ENCODE measurements around the gene SLCO3A1.

Gene SLCO3A1

DNA sequence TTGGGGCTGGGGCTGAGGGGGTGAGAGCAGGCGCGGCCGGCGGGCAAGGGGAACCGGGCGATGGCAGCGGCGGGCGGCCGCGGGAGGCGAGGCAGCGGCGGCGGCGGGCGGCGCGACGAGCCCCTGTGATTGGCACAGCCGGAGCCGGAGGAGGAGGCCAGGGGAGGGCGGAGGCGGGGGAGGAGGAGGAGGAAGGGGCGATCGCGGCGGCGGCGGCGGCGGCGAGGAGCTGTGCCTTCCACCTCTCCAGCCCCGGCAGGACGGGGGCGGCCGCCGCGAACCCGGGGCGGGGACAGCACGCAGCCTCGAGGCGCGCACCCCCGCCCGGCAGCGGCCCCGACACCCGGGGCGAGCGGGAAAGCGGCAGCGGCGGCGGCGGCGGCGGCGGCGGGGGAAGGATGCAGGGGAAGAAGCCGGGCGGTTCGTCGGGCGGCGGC is at the start of gene SLCO3A1:
Gene SLCO3A1 (plus strand): TSS at position 198 of the 437 bp plus-strand sequence.
- DNase-seq (ENCODE audit: low read depth in 2 of 2) = peak; percentile 37 to 59

GRCh38 chr15:91807122-91807521 is 46.4 kb upstream of the SLCO3A1 start:
- no peak for DNase-seq (ENCODE audit: low read depth in 2 of 2)

DNA sequence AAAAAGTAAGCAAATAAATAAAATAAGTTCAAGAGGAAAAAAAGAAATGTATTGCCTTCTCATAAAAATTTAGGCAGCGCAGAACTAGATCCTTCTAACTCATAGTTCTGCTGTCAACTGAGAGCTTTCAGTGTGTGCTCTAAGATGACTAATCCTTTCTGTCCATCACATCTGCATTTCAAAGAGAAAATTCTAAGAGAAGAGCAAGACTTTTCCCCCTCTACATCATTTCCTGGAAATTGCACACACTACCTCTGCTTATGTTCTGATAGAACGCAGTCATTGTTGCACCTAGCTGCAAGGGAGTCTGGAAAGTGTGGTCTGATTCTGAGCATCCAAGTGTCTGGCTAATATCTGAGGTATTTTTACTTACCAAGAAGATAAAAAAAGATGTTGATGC is 39.6 kb upstream of the SLCO3A1 start:
- DNase-seq (ENCODE audit: low read depth in 2 of 2) = no peak

GRCh38 chr15:91816942-91817341 is 36.6 kb upstream of the SLCO3A1 start:
- DNase-seq (ENCODE audit: low read depth in 2 of 2) = no peak

- no peak for DNase-seq (ENCODE audit: low read depth in 2 of 2)
Observed at GRCh38 chr15:91821458-91821857, 32.0 kb upstream of the SLCO3A1 start.

DNA sequence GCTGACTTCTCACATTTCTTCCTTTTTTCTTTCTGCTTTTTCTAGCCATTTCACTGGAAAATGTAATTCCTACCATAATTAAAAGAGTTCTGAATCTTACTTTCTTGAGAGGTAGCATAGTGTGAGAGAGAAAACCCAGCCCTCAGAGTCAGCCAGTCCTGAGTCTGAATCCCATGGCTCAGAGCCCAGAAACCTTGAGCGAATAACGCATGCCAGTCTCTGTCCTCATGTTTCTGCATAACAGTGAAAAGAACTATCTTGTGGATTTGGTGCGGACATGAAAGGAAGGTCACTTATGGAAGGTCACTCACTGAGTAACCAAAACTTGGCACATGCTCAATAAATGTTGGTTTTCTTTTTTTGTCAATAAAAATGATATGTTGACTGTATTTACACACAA is 29.3 kb upstream of the SLCO3A1 start:
- no peak for DNase-seq (ENCODE audit: low read depth in 2 of 2)

DNA sequence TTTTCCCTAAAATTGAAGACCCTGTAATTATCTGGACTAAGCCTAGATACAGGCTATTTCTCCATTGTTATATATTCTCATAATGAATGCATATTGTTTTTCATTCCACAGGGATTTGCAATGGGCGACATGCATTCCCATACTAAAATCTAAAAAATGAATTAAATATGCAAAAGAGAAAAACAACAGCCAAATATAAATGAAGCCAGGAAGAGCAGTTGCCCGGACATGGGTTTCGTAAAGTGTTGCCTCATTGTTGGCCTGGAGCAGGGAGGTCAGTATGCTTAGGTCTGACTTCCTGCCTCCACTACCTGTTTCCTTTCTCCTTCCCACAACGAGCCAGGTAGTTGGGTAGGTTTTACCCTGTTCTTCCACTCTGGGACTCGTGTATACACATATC is 27.1 kb upstream of the SLCO3A1 start:
- DNase-seq (ENCODE audit: low read depth in 2 of 2) = no peak

DNA sequence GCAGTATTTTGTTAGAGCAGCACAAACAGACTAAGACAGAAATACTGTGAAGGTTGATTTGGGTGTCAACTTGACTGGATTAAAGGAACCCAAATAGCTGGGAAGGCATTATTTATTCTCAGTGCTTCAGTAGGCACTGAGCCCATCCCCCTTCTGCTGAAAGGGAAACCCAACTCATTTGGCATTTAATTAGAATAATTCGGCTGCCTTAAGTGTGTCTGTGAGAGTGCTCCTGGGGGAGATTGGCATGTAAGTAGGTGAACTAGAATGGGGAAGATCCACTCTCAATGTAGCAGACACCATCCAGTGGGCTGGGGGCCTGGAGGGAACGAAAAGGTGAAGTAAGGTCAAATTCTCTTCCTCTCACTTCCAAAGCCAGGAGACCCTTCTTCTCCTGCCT is 20.5 kb upstream of the SLCO3A1 start:
- no peak for DNase-seq (ENCODE audit: low read depth in 2 of 2)

GRCh38 chr15:91839867-91840266 is 13.6 kb upstream of the SLCO3A1 start:
- DNase-seq (ENCODE audit: low read depth in 2 of 2) = no peak

GRCh38 chr15:91841861-91842260 is 11.6 kb upstream of the SLCO3A1 start:
- no peak for DNase-seq (ENCODE audit: low read depth in 2 of 2)

- no peak for DNase-seq (ENCODE audit: low read depth in 2 of 2)
Observed at GRCh38 chr15:91844341-91844740, 9.2 kb upstream of the SLCO3A1 start.

GRCh38 chr15:91844928-91845327 is 8.6 kb upstream of the SLCO3A1 start:
- no peak for DNase-seq (ENCODE audit: low read depth in 2 of 2)

GRCh38 chr15:91845720-91846119 is 7.8 kb upstream of the SLCO3A1 start:
- no peak for DNase-seq (ENCODE audit: low read depth in 2 of 2)

DNA sequence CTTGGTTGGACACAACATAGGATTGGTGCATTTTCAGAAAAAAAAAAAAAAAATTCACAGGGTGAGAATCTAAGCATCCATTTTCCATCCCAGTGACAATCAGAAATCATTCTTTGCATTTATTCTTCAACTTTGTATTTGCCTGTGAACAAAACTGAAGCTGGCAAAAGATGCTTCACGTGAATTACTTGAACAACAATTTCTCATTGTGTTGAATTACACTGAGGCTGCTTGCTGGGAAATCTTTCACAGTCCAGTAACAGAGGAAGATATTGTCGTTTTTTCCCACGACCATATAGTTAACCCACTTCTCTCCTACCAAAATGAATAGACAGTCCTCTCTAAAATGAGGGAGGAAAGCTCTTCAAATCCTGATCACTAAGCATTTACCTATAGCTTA is 4.3 kb upstream of the SLCO3A1 start:
- no peak for DNase-seq (ENCODE audit: low read depth in 2 of 2)

- no peak for DNase-seq (ENCODE audit: low read depth in 2 of 2)
Observed at GRCh38 chr15:91849749-91850161, 3.8 kb upstream of the SLCO3A1 start.

DNA sequence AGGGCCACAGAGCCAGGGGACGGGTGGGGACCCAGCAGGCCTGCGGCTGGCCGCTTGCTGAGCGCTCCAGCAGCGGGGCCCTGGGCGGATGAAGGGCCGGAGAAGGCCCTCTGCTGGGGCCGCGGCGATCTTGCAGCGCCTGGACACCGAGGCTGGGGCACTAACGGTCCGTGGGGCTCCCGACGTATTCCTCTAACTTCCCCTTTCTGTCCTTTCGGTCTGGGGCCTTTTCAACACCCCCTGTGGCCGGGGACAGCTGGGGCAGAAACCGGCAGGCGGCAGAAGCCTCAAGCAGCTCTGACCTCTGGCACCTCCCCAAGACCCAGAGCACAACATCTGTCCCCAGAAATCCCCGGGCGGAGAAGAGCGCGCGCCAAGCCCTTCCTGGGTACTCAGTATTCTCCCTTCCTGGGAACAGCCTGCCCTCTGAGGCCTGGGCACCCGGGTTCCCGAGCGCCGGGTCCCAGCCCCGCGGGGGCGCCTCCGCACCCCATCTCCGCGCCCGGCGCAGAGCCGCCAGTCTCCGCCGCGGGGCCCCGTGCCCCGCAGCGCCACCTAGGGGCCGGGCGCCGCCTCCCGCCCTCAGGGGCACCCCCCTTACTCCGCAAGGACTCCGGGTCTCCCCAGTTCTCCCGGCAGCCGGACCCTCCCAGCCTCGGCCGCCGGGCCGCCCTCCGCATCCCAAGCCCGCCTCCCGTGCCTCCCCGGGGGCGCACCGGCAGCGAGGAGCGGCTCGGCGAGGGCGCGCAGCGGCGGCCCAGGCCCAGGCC is 582 bp upstream of the SLCO3A1 start:
- peak; percentile 50 to 61 for DNase-seq (ENCODE audit: low read depth in 2 of 2)

GRCh38 chr15:91853948-91854638 is 585 bp downstream of the SLCO3A1 start:
- DNase-seq (ENCODE audit: low read depth in 2 of 2) = no peak

GRCh38 chr15:91854639-91854990 is 1.1 kb downstream of the SLCO3A1 start:
- DNase-seq (ENCODE audit: low read depth in 2 of 2) = no peak

DNA sequence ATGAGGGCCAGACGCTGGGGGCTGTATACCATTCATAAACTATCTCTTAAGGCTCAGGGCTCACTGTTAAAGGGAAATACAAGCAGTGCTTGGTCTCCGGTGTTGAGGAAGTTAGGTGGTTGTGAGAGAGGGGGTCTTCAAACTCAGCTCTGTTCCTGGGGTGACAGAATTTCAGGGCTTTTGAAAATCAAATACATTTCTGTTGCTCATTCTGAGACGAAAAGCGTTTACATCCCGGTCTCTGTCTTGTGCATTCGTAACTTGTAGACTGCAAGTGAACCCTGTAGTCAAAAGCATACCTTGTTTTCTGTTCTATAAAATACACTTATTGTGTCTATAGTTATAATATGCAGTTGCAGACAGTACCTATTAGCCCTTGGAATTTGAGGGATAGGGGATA is 1.7 kb downstream of the SLCO3A1 start:
- no peak for DNase-seq (ENCODE audit: low read depth in 2 of 2)

DNA sequence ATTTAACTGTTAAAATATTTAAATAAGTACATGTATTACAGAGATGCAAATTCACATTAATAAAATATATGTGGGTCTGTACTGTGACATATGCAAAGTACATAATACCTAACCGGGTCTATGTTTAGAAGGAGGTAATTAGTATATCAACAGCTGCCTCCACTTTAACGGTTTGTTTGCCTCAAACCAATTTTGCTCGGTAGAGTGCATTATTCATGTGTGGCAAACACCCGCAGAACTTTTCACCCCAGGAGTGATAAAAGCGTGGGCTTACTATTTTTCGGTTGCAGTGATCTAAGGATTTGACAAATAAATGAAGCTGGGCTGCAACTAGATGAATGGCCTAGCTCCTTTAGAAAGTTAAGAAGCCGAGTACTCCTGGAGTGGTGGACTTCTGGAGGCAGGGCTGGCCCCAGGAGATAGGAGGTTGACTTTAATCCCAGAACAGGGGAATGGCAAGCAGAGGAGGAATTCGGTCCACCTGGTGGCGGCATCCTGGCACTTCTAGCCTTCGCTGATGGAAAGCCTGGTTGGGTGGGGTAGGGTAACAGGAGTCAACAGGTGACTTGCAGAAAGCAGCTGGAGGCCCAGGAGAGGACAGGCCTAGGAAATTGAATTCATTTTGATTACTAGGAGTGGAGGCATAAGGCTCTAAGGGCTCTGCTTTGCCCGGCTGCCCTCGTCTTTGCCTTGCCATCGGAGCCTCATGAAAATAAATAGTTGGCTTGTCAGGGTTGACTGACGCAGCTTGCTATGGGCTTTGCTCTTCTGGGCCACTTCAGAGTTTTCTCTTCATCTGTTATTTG is 2.4 kb downstream of the SLCO3A1 start:
- DNase-seq (ENCODE audit: low read depth in 2 of 2) = no peak

DNA sequence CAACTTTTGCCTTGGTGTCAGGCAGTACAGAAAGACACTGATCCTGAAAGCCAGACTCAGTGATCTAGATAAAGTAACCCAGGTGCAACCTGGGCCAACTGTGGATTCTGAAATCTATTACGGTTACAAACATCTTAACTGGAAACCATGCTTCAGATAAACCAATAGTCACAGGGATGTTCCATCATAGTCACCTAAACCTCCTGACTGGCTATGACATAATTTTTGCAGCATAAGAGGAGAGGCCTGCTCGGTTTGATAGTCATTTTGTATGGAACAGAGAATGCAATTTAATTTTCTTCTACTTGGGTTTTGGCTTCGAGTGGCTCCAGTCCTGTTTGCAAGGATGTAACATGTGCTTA is 3.7 kb downstream of the SLCO3A1 start:
- DNase-seq (ENCODE audit: low read depth in 2 of 2) = no peak

DNA sequence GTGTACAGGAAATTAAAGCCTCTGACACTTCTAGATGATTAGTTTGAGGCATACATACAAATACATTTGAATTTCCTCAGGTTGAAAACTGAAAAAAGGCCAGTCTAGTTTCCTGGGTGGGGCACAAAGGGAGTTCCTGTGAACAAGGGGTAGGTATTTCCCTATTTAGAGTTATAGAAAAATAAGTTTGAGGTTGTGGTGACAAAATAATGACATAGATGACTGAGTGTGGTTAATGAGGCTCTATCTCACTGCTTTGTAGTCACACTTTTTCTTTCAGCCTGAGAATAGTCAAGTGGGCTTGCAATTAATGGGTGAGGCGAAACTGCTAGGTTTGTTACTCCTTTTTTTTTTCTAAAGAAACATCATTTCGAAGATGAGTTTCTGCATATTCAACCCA is 4.3 kb downstream of the SLCO3A1 start:
- DNase-seq (ENCODE audit: low read depth in 2 of 2) = no peak

GRCh38 chr15:91860498-91860897 is 7.0 kb downstream of the SLCO3A1 start:
- no peak for DNase-seq (ENCODE audit: low read depth in 2 of 2)

All from stimulated activated CD8-positive, alpha-beta memory T cell treated with anti-CD3 and anti-CD28 coated beads, Interleukin-2, amount 100 ng/mL, for 1 hour (primary cell).